Activated naive CD8-positive, alpha-beta T cell treated with anti-CD3 and anti-CD28 coated beads, Interleukin-2, amount 50 U/mL, for 24 hours (primary cell): Measurements from ENCODE around the gene TSPY1.
"Not testable (repeated sequence)": the region's sequence is repeated elsewhere in the genome, so short reads cannot be mapped to it uniquely, and the experiment has no call there.

Source experiments
- ATAC-seq: fragments of 150-1000 bp; cut with Tn5 transposase; one replicate; pipeline ENCODE4 v1.10.0; 2021
- DNase-seq: peaks from one replicate; pipeline ENCODE4 v3.0.0; 2021
- H3K27ac Mint-ChIP-seq: one replicate; pipeline ENCODE4 v1.8.0; 2021; ENCODE audit warnings: mild to moderate bottlenecking, mixed read lengths
- H3K27me3 Mint-ChIP-seq: one replicate; pipeline ENCODE4 v1.8.0; 2021; ENCODE audit warnings: mixed read lengths
- H3K36me3 Mint-ChIP-seq: one replicate; pipeline ENCODE4 v1.8.0; 2021; ENCODE audit warnings: low read depth, mixed read lengths
- H3K4me1 Mint-ChIP-seq: one replicate; pipeline ENCODE4 v1.8.0; 2021; ENCODE audit warnings: mixed read lengths
- H3K4me3 Mint-ChIP-seq: one replicate; pipeline ENCODE4 v1.8.0; 2021; ENCODE audit warnings: mild to moderate bottlenecking, moderate library complexity, mixed read lengths
- H3K9me3 Mint-ChIP-seq: one replicate; pipeline ENCODE4 v1.8.0; 2021; ENCODE audit warnings: mixed read lengths

TSPY1 gene

DNA sequence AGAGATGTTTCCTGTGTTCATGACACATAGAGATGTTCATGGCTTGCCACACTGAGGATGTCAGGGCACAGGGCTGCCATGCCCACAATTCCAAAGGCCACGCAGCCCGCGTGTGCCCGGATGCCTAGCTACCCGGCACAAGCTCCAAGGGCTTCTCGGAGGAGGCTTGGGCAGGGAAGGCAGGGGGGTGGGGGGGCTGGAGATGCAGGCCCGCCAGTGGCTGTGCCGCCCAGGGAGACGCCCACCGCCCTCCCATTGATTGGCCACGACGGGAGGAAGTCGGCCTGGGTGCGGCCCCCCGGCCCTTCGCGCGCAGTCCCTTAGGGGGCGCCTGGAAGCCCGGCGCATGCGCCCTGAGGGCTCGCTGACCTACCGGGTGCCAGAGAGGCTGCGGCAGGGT is at the start of gene TSPY1:
TSS of gene TSPY1 (plus strand) at position 301 of the 400 bp plus-strand sequence. CDS start at position 347, 46 bp downstream.
- H3K4me3 Mint-ChIP-seq, DNase-seq, ATAC-seq, H3K27ac Mint-ChIP-seq, H3K4me1 Mint-ChIP-seq, H3K27me3 Mint-ChIP-seq, H3K36me3 Mint-ChIP-seq, H3K9me3 Mint-ChIP-seq: not testable (repeated sequence)

- H3K27me3 Mint-ChIP-seq, H3K4me1 Mint-ChIP-seq, H3K4me3 Mint-ChIP-seq, DNase-seq, H3K27ac Mint-ChIP-seq, H3K9me3 Mint-ChIP-seq, H3K36me3 Mint-ChIP-seq, ATAC-seq: not testable (repeated sequence)
Observed at GRCh38 chrY:9486967-9487366, 20.2 kb downstream of the TSPY1 start, which contains the start of gene TSPY9. Gene TSPY9 (plus strand): TSS chrY:9487267. CDS start chrY:9487313, 46 bp downstream.

DNA sequence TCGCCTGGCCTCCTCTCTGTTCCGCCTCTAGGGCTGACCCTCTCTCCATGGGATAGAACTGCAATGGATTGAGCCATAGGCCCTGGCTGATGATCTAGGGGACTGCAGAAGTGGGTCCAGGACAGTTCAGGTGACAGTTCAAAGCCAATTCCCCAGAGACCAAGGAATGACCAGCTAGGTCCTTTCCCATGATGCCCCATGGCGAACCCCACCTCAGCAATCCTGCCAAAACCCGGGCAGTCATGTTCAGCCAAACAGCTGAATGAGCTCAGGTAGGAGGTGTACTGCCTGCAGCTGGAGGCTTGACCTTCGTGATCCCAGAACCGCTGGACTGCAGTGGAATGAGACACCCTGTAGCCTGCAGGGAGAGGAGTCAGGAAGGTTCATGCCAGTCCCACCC is 37.6 kb downstream of the TSPY1 start:
- ATAC-seq, DNase-seq, H3K27ac Mint-ChIP-seq, H3K4me1 Mint-ChIP-seq, H3K27me3 Mint-ChIP-seq, H3K9me3 Mint-ChIP-seq, H3K4me3 Mint-ChIP-seq, H3K36me3 Mint-ChIP-seq: not testable (repeated sequence)

DNA sequence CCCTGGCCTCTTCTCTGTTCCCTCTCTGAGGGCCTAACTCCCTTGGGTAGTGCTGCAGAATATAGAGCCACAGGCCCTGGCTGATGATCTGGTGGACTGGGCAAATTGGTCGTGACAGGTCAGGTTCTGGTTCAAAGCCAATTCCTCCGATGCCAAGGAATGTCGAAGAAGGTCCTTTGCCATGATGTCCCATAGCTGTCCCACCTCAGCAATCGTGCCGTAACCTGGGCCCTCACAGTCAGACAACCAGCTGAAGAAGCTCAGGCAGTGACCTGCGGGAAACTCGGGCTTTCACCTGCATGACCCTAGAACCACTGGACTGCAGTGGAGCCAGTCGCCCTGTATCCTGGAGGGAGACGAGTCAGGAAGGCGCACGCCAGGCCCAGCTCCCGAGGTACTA is 49.5 kb downstream of the TSPY1 start:
- not testable (repeated sequence) for H3K36me3 Mint-ChIP-seq, H3K4me3 Mint-ChIP-seq, H3K27me3 Mint-ChIP-seq, DNase-seq, H3K4me1 Mint-ChIP-seq, H3K9me3 Mint-ChIP-seq, H3K27ac Mint-ChIP-seq, ATAC-seq
